Epidermal melanocyte (primary cell): Measurements from ENCODE around the gene TNFRSF19.
"Not testable (repeated sequence)": the region's sequence is repeated elsewhere in the genome, so short reads cannot be mapped to it uniquely, and the experiment has no call there.

ENCODE experiments used
- DNase-seq: peaks from one replicate; pipeline ENCODE4 v3.0.0; 2011; ENCODE audit warnings: low spot score; ENCODE audit not compliant: insufficient read length

Gene TNFRSF19

DNA sequence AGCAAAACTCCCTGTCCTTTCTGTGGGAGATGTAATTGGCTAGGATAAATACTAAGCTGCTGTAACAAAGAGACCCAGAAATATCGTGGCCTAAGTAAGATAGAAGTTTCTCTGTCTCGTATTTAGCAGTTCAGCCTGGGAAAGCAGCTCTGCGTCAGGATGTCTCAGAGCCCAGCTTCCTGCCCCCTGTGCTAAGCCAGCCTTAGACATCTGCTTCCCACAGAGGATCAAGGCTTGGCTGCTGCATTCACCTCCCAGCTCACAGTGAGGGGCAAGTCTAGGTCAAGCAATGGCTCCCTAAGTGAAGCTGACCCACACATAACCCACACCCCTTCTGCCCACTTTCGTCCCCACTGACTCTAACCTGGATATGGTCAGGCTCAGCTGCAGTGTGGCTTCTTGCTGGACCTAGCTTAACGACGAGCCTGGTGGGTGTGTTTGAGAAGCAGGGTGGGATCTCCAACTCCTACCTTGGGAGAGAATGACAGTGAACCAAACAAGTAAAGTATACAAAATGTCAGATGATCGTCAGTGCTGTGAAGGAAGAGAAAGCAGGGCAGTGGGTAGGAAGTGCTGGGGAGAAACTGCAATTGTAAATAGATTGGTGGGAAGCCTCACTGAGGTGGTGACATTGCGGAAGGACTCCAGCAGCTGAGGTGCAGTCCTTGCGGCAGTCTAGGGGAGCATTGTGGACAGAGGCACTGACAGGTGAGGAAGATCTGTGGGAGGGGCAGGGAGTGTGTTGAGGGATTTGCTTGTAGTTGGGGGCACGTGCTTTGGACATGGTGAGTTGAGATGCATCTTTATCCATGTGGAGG lies 82.9 kb downstream of the TNFRSF19 start:
- DNase-seq, result no peak

DNA sequence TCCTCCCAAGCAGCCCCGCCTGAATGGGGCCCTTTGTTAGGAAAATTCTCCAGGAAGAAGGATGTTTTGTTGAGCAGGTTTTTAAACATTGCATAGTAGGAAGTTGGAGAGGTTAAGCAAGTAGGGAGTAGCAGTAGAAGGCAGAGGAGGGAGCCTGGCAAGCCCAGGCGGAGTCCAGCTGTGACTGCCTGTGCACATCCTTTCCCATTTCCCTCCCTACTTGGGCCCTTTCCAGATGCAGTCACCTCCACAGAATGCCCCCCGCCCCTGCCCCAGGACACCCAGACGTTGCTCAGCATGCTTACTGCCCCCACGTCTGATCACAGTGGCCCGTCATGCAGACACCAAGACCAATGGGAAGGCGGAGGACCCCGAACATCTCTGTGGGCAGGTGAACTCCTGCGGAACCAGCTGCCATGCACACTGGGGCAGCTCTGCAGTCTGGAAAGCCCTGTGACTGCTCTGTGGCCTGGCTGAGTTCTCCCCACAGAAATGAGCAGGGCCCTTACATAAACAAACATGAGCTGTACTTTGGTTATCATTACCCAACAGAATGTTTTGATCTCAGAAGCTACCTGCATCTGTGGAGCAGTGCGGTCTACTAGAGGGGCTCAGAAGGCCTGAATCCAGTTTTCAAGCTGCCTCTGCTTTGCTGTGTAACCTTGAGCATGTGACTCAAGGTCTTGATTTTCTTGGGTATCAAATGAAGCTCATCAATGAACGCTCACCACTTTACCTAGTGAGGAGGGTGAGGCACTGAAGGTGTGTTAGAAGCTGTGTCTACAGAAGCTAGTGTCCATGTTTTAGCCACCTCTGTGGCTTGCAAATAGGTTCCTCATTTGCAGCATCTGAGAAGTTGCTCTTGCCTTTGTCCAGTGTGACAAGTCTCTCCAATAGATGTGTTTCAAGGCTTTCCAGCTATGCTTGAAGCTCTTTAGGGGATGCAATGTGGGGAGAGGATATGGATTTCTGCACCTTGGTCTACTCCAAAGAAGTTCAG lies 84.2 kb downstream of the TNFRSF19 start:
- DNase-seq, result no peak

DNA sequence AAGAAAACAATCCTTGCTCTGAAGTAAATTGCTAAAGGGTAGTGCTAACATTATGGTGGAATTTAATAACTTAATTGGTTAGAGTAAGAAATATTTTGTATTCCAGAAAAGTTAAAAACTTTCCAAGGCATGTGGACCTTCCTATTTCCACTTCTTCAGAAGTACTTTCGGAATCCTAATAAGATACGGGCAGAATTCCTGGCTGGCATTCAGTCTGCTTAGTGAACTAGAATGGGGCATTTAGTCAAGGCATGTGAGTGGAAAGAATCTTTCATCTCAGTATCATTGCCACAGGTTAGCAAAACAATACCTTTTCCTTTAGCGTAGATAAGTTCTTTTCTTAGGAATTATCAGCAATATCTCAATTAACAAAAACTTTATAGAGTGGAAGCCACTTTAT lies 85.1 kb downstream of the TNFRSF19 start:
- no peak for DNase-seq

DNA sequence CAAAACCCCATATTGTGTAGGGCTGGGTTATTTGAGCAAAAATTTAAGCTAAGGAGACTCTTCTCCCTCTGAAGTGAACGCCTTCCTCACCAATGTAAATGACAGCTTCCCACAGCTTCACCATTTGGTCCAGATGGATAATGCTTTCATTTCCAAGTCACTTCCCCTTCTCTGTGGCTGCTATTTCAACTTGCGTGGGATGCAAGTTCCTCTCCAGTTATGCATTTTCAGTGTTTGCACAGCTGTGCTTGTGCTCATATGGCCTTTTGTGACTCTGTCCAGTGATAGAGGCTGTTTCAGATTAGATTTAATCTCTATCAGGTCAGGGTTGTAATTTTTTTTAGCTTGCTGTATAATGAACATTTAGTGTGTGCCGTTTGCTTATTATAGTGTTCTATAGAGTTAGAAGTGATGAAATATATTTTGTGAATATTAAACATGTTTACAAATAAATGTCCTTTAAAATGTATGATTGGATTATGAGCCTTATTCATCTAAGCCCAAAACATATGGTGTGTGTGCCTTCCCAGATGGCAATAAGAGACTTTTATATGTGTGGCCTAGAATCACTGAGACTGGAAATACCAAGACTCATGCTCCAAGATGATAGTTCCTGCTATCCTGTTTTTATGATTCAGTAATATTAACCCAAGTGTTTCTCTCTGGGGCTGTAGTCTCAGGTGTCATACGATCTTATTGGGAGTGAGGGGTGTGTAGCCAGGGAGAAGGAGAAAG lies 86.6 kb downstream of the TNFRSF19 start:
- no peak for DNase-seq

DNA sequence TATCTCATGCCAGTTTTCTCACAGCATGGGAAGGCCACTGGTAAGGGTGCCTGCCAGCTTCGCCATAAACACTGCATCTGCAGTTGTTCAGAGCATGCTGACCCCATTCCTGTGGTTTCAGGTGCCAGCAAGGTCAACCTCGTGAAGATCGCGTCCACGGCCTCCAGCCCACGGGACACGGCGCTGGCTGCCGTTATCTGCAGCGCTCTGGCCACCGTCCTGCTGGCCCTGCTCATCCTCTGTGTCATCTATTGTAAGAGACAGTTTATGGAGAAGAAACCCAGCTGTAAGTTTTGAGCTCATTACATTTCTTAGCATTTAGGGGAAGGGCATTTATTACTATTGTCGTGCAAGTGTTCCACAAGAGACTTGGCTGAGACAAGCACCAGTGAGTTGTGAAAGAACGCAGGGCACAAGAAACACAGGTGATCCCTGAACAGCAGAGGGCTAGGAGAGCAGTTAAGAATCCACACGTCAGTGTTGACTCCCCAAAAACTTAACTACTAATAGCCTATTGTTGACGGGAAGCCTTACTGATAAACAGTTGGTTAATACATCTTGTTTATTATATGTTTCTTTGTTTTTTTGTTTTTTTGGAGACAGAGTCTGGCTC lies 88.8 kb downstream of the TNFRSF19 start:
- no peak for DNase-seq

DNA sequence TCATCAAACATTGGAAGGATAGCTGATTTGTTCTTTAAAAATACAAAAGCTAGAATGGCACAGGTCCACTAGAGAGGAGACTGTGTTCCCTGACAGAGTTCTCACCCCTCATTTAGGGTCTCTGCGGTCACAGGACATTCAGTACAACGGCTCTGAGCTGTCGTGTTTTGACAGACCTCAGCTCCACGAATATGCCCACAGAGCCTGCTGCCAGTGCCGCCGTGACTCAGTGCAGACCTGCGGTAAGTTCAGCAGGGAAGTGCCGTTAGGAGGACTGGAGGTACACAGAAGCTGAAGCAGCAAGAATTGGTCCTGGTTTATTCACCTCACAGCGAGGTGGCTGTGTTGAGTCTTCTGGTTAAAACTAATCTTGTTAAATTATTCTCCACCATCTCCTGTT lies 90.0 kb downstream of the TNFRSF19 start:
- no peak for DNase-seq

DNA sequence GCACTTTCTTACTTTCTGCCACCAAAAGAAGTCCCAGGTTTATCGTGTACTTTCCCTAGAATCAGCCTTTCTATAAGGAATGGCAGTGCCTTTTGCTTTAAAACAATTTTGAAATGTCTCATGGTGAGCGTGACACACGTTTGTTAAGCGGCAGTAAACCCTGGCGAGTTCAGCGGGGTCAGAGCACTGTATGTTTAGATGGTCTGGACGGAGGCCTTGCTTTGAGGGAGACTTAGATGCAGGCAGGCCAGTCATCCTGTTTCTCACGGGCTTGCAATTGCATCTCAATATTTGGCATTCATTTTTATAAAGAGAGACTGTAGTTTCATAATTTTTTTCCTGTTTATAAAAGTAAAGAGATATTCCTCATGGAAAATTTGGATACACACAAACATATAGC lies 96.4 kb downstream of the TNFRSF19 start:
- no peak for DNase-seq

DNA sequence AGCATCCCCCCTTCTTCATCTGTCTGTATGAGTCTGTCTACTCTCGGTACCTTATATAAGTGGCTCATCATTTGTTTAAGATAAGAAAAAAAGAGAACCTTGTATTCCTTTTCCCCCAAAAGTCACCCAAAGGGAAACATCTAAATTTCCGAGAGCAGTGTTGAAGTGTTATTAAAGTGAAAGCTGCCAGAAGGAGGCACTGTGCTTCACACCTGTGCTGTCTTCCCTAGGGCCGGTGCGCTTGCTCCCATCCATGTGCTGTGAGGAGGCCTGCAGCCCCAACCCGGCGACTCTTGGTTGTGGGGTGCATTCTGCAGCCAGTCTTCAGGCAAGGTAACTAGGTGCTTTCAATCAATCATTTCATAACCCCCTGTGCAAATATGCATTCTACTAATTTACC lies 97.5 kb downstream of the TNFRSF19 start:
- no peak for DNase-seq

DNA sequence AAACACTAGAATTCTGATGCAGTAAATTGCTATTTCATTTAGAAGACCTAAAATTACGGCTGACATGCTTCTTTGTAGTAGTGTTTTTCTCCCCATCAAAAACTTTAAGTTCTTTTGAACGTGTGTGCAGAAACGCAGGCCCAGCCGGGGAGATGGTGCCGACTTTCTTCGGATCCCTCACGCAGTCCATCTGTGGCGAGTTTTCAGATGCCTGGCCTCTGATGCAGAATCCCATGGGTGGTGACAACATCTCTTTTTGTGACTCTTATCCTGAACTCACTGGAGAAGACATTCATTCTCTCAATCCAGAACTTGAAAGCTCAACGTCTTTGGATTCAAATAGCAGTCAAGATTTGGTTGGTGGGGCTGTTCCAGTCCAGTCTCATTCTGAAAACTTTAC lies 98.3 kb downstream of the TNFRSF19 start:
- no peak for DNase-seq

DNA sequence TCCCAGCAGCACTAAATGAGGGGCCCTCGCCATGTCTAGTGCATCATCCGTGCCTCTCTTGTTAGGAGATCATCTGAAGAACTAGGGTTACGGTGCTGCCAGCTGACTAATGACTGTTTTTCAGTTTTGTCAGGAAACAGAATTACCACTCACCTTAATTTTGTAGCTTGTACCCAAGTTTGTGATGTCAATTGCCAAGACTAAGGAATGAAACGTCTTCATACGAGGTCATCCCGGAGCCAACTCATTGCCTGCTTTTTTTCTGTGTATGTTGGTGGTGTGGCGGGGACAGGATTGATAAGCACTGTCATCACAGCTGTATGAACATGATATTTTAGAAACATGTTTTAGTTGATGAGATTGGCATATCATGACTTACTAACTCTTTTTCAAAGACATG lies 100.6 kb downstream of the TNFRSF19 start:
- no peak for DNase-seq

DNA sequence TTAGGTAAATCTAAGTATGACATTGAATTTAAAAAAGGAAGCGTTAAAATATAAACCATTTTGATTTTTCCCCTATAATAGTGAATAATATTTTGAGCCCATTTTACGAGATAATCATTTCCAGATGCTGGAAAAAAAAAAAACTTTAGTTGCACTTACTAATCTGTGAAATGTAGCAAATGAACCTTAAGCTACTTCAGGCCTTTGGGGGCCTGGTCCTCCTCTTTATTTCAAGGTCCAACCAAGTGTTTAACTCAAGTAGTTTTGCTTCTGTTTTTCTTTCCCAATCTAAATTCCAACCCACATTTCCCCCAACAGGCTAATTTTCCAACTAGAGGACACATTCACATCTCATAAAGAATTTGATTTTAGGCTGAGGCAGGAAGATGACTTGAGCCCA lies 101.2 kb downstream of the TNFRSF19 start:
- no peak for DNase-seq

DNA sequence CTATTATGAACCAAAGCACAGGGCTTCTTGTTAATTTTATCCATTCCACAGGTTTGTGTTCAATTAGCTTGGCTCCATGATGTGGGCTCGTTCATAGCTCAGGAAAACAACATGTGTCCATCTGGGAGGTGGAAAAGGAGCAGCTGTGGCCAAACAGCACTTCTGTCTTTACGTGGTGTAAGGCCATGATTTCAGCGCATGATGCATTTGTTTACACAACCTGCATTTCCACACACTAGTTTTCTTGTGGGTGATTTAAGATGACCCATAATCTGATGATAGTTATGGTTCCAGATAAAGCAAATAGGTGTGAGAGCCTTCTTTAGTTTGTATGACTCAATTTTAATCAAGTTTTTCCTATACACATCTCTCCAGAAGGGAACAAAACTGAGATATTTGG lies 101.7 kb downstream of the TNFRSF19 start:
- DNase-seq, result no peak

DNA sequence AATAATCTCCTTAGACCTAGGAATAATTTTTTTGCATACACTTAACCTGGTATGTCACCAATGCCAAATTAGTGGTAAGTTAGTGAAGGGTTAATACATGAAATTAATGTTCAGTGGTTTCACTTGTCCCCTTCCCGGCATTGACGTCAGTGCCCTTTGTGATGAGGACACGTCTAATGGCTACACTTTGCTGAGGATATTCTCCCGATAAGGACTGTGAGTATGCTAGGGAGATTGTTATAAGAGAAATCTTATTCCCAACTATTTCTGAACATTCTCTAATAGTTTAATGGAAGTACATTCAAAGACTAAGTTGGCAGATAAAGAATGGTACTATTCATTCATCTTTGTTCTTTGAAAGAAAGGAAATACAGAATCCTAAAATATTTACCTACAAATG lies 102.4 kb downstream of the TNFRSF19 start:
- DNase-seq, result no peak

DNA sequence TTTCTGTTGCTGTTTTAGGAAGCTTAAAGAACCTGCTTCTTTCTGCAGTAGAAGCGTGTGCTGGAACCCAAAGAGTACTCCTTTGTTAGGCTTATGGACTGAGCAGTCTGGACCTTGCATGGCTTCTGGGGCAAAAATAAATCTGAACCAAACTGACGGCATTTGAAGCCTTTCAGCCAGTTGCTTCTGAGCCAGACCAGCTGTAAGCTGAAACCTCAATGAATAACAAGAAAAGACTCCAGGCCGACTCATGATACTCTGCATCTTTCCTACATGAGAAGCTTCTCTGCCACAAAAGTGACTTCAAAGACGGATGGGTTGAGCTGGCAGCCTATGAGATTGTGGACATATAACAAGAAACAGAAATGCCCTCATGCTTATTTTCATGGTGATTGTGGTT lies 103.1 kb downstream of the TNFRSF19 start:
- DNase-seq, result peak; percentile 72

DNA sequence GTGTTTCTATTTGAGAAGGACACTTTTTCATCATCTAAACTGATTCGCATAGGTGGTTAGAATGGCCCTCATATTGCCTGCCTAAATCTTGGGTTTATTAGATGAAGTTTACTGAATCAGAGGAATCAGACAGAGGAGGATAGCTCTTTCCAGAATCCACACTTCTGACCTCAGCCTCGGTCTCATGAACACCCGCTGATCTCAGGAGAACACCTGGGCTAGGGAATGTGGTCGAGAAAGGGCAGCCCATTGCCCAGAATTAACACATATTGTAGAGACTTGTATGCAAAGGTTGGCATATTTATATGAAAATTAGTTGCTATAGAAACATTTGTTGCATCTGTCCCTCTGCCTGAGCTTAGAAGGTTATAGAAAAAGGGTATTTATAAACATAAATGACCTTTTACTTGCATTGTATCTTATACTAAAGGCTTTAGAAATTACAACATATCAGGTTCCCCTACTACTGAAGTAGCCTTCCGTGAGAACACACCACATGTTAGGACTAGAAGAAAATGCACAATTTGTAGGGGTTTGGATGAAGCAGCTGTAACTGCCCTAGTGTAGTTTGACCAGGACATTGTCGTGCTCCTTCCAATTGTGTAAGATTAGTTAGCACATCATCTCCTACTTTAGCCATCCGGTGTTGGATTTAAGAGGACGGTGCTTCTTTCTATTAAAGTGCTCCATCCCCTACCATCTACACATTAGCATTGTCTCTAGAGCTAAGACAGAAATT lies 103.8 kb downstream of the TNFRSF19 start:
- no peak for DNase-seq

DNA sequence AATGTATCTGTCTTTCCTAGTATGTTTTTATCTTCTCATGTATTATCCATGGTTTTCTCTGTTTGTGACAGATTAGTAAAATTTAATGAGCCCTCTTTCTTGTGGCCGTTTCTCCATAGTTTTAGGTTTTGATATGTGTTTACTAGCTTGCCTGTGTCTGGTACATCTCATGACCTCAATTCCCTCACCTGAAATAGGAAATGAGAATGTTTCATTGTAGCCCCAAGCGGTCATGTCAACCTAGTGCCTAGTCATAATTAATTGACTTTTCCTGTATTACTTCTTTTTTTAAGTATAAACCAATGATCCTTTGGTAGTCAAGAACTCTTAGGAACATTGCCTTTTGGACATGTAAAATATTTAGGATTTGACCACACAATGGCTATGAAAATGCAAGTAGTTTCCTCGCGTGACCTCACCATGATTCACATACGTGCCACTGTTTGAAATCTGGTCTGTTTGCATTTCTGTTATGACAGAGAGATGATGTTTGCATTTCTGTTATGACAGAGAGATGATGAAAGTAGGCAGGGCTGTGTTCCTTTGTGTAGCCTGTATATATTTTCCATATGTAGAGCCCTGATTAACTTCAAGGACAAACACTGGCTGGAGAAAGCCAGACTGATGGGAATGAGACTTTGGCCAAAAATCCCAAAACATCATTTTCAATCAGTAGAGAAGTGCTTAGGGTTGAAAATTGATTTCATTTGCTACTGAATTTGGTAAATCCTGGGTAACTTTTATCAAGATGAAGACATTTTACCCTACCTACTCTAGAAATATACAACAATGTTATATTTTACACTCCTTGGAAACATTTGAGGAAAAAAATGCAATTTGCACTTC lies 104.8 kb downstream of the TNFRSF19 start:
- DNase-seq, result no peak

DNA sequence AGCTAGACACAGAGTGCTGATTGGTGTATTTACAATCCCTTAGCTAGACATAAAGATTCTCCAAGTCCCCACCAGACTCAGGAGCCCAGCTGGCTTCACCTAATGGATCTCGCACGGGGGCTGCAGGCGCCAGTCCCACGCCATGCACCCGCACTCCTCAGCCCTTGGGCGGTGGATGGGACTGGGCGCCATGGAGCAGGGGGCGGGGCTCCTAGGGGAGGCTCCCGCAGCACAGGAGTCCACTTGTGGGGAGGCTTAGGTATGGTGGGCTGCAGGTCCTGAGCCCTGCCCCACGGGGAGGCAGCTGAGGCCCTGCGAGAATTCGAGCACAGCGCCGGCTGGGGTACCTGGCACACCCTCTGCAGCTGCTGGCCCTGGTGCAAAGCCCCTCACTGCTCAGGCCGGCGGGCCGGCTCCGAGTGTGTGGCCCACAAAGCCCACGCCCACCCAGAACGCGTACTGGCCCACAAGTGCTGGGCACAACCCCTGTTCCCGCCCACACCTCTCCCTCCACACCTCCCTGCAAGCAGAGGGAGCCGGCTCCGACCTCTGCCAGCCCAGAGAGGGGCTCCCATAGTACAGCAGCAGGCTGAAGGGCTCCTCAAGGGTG lies 107.6 kb downstream of the TNFRSF19 start:
- DNase-seq, result not testable (repeated sequence)

DNA sequence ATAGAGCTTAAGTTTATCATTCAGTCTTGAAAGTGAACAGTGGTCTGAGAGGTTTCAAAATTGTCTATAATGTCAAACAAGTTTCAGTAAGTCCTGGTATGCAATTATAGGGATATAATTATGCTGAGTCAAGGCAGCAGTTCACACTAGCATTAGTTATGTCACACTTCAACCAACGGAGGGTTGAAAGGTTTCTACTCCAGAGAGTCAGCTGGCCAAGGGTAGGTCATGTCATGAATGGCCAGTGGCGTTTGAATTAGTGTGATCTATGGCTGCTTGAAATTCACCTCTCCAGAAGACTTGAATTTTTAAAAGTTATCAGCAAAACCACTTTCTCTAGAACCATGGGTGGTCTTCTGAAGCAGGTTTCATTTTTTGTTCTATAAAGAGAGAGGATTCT lies 108.6 kb downstream of the TNFRSF19 start:
- no peak for DNase-seq

DNA sequence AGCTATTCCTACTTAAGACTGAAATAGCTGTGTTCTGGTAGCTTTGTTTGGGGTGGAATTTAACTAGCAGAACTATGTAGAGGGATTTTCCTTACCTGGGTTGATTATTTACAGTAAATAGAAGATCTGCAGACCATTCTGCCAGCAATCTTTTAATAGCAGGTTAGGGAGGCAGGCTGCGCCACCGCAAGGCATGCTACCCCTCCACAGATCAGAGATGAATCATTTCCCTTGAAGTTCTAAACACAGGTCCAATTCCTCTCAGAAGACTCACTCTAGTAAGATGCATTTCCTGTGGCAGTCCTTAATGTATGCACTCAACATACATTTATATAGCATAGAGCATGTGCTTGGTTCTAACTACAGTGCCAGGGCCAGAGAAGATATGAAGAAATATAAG lies 109.0 kb downstream of the TNFRSF19 start:
- no peak for DNase-seq
